GM18508 (cell line): ENCODE data around the gene GPR151.
A peak's percentile ranks its signal among the peaks of the same experiment; 100 is the strongest.
"Not testable (repeated sequence)": the region's sequence is repeated elsewhere in the genome, so short reads cannot be mapped to it uniquely, and the experiment has no call there.

ENCODE experiments used
- ATAC-seq: cut with Tn5 transposase; IDR thresholded peaks from one replicate; pipeline ENCODE4 v1.9.1; 2021; ENCODE audit warnings: moderate number of reproducible peaks; ENCODE audit not compliant: insufficient read depth, unreplicated experiment

The GPR151 gene

DNA sequence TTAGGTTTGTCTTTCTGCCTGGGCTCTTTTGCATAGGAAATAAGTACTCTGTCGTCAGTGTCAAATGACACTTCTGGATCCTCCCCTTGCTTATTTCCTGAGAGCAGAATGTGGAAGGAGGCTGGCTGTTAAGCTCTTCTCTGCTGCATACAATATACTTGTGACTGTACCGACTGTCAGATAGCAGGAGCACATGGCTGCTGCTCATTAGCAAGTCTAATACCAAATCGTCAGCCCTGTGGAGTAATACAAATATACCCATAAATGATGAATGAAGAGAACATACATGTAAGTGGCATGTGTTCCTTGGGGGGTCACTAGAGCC, at the start of gene GPR151:
TSS of gene GPR151 (minus strand) at position 40 of the 325 bp plus-strand sequence. CDS start 77 bp downstream, outside the sequence.
- ATAC-seq: no peak

DNA sequence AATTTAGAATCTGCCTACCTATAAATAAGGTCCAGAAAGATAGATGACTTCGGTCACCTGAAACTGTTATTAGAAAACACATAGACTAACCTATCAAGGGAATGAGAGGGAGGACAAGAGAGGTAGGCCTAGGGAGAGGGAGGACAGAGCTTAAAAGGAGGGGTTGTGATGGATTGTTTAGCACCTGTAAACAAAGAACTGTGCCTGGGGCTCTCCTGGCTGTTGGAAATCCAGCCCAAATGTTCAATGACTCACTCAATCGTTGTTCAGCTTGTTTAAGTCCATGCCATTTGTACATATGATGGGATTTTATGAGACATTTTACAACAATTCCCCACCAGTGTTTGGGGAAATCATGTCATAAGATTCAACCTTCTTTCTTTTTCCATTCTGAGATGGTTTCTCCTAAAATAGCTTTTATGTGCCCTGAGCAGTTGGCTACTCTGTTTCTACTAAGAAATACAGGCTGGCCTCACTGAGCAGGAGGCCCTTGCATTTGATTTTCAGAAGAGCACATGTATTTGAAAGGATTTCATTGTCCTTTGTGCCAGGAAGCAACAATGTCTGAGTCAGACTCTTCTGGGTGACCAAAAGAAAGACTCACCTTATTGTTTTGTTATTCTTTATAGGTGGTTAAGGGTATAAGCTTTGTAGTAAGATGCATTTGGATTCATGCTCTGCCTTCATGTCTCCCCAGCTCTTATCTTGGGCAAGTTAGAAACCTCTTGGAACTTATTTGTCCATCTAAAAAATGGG, 48.2 kb upstream of the GPR151 start:
- ATAC-seq: no peak

- ATAC-seq: no peak
These were observed 46.5 kb upstream of the GPR151 start for GRCh38 chr5:146562461-146562860.

DNA sequence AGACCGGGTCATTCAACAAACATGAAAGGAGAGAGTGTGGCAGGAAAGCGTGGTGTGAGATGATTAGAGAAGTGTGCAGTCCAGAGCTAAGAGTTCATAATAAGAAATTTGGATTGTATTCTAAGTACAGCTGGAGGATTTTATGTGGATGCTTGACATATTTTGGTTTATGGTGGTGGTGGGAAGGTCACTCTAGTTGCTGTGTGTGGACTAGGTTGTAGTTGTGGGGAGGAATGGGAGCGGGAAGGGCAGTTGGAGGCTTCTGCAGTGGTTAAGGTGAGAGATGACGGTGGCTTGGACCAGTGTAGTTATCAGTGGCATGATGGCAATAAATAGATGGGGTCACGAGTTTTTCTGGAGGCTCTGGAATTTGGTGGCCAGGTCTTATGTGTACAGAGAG, 45.7 kb upstream of the GPR151 start:
- ATAC-seq: no peak

DNA sequence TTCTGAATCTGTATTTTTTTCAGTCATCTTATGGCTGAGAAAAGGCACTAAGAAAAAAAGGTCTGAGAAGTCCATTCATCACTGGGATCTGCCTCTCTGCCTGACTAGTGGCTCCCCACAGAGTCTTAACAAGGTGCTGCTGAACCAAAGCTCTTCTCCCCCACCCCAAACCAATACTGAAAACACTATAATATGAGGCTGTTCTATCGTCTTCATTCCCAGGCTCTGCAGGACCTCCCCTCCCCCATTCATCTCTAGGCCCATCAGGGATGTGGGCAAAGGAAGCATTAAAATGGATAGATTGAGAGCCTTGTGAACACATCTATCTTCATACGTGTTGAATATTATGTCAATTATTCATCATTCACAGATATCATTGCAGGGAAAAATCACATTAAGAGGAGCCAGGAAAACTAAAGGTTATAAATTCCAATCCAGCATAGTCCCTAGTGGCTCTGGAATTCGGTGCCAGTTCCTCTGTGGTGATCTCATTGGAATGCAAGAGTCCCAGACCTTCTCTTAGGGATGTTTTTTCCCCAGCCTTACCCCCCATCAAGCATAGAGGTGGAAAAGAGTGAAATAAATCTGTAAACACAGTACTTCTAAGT, 44.3 kb upstream of the GPR151 start:
- ATAC-seq: no peak

- not testable (repeated sequence) for ATAC-seq
These were observed 40.9 kb upstream of the GPR151 start for GRCh38 chr5:146556884-146557283.

DNA sequence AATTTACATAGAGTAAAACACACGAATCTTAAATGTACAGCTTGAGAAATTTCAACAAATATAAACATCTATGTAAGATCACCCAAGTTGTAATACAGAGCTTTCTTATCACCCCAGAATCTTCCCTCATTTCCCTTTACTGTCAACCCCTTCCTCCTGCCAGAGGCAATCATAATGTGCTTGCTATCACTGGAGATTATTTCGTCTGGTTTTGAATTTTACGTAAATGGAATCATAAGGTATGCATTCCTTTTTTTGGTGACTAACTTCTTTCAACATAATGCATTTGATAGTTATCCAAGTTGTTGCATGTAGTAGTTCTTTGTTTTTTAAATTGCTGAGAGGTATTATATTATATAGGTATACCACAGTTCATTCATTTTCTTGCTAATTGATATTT, 37.5 kb upstream of the GPR151 start:
- no peak for ATAC-seq

- no peak for ATAC-seq
These were observed 33.6 kb upstream of the GPR151 start for GRCh38 chr5:146549615-146550014.

DNA sequence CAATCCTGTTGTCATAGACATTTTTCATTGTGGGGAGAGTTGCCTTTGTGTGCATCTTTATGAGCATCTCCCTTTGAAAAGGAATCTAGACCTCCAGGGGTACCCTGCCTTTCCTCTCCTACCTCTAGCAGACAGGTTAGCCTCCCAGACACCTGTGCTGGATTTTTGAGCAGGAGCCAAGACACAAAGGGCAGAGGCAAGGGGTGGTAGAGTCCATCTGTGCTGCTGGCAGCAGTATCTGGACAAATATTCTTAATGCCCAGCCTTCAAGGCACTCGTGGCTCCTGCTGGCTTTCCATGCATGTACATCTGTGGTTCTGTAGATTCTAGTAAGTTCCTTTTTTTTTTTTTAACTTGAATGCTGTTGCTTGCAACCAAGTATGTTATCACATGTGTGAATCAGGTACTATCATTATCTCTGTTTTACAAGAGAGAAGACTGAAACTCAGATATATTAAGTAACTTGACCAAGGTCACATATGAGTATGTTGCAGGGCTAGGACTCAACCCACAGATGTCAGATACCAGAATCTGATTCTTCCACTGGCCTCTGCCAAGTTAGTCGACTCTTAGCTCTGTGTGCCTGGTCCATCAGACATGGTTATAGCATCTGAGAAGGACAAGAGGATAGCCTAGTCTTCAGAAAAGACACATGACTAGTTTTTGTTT, 32.9 kb upstream of the GPR151 start:
- ATAC-seq: no peak

DNA sequence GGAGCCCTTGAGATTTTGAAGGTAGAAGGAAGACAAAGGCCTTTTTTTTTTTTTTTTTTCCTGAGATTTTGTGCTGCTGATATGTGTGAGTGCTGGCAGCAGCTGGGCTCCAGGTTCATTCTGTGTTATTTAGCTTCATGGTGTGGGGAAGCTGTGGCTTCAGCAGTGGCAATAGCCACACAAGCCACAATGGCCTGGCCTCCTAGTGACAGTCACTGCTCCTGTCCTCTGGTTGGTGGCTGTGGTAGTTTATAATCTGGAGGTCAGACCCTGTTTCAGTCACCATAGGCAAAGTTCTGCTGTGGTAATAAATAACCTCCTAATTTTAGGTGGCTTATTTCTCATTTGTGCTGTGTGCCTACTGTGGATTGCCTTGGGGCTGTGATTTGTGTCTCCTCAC, 28.2 kb upstream of the GPR151 start:
- no peak for ATAC-seq

- ATAC-seq: peak; percentile 95
These were observed 26.2 kb upstream of the GPR151 start for GRCh38 chr5:146541958-146542849.

- no peak for ATAC-seq
These were observed 24.4 kb upstream of the GPR151 start for GRCh38 chr5:146540414-146540813.

- ATAC-seq: no peak
These were observed 24.0 kb upstream of the GPR151 start for GRCh38 chr5:146539973-146540372.

- ATAC-seq: no peak
These were observed 22.4 kb upstream of the GPR151 start for GRCh38 chr5:146538432-146538831.

DNA sequence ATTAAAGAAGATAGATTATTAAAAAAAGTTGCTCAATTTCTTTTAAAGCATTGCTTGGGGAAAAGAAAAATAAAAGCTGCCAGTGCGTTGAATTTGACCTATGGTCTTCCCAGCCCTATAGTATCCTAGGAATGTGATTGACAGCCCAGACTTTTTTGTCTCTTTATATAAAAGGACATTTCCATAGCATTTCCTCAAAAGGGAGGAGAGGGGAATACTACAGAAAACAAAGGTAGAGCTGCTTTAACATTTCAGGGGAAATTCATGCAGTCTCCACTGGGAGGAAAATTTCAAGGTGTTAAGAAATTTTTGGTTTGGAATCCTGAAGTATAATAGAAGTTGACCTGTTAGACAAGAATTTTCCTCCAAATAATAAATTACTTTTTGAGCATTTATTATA, 17.9 kb upstream of the GPR151 start:
- ATAC-seq: no peak

DNA sequence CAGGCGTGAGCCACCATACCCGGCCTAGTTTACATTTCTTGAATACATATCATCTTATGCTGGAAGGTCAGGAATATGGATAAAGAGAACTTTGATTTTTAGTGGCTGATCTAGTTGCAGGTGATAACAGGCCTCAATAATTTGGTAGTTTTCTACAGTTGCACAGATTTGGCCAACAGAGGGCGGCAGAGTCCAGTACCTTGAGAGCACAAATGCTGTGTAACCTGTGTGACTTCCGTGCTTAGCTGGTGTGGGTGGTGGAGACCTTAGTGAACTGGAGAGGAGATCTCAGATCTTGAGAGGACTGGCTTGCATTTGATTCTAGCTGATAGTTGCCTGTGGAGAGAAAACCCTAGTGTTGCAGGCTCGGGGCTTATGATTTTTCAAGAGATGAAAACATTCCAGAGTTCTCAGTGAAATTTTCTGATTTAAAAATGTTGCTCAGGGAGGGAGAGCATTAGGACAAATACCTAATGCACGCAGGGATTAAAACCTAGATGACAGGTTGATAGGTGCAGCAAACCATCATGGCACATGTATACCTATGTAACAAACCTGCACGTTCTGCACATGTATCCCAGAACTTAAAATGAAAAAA, 17.4 kb upstream of the GPR151 start:
- peak; percentile 94 for ATAC-seq

DNA sequence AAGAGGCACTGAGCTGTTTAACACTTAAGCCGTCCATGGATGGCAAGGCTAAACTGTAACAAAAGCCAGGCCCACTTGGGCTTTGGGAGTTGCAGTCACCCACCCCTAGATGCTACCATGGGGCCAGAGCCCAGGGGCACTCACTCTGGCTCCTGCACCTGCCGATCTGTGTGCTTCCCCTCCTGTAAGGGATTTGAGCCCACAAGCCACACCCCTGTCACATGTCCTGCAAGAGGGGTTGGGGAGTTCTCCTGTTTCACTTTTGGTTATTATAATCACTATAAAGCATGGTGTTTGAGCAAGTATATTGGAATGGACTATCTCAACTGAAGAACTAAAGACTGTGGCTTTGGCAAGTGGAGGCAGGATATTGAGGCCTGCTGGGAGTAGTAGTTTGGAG, 14.0 kb upstream of the GPR151 start:
- no peak for ATAC-seq

GRCh38 chr5:146528236-146528635, 12.2 kb upstream of the GPR151 start:
- ATAC-seq: no peak

- ATAC-seq: no peak
These were observed 11.8 kb upstream of the GPR151 start for GRCh38 chr5:146527785-146528184.

GRCh38 chr5:146523698-146524097, 7.7 kb upstream of the GPR151 start:
- no peak for ATAC-seq
